Measurements from ENCODE around the gene CCK.

The CCK gene

DNA sequence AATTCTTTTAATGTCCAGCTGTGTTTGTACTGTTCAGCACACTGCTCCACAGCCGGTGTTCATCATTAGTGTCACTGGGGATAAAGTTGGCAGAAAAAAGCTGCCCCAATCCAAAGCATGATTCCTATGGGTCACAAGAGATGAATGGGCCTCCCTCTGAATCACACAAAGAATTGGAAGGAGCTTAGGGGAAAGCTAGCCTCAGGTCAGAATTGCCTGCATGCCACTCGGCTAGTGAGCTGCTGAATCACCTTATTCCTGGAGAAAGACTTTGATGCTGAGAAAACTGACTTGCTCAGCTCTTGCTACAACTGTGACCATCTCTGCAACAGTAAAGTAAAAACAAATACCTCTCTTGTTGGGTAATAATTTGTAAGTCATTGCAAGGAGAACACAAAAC lies 3.5 kb downstream of the CCK start:
- no peak for TF ChIP-seq CTCF (IDR thresholded peaks at IDR 0.05; ENCODE audit: insufficient read depth, low read depth, low read length, missing control alignments)
- peak; percentile 98 for DNase-seq (ENCODE audit: low read depth)
- no peak overlapping the region for H3K4me3 ChIP-seq (ENCODE audit: low read length)

GRCh38 chr3:42257007-42257406 lies 9.0 kb downstream of the CCK start:
- no peak for TF ChIP-seq CTCF (IDR thresholded peaks at IDR 0.05; ENCODE audit: insufficient read depth, low read depth, low read length, missing control alignments)
- peak; percentile 93 for DNase-seq (ENCODE audit: low read depth)

GRCh38 chr3:42256135-42256819 lies 9.7 kb downstream of the CCK start:
- DNase-seq (ENCODE audit: low read depth) = peak; percentile 86
- no peak for TF ChIP-seq CTCF (IDR thresholded peaks at IDR 0.05; ENCODE audit: insufficient read depth, low read depth, low read length, missing control alignments)
- no peak overlapping the region for H3K4me3 ChIP-seq (ENCODE audit: low read length)

More at GRCh38 chr3:42257007-42257406, 9.0 kb downstream of the CCK start:
- no peak overlapping the region for H3K4me3 ChIP-seq (ENCODE audit: low read length)

GRCh38 chr3:42254566-42254965 lies 11.4 kb downstream of the CCK start:
- no peak overlapping the region for H3K4me3 ChIP-seq (ENCODE audit: low read length)
- no peak for TF ChIP-seq CTCF (IDR thresholded peaks at IDR 0.05; ENCODE audit: insufficient read depth, low read depth, low read length, missing control alignments)
- DNase-seq (ENCODE audit: low read depth) = no peak

- DNase-seq (ENCODE audit: low read depth) = no peak
- no peak overlapping the region for H3K4me3 ChIP-seq (ENCODE audit: low read length)
- TF ChIP-seq CTCF (IDR thresholded peaks at IDR 0.05; ENCODE audit: insufficient read depth, low read depth, low read length, missing control alignments) = no peak
Measured at GRCh38 chr3:42250761-42251160, 15.2 kb downstream of the CCK start.

GRCh38 chr3:42247576-42248027 lies 18.4 kb downstream of the CCK start:
- peak; percentile 85 for TF ChIP-seq CTCF (IDR thresholded peaks at IDR 0.05; ENCODE audit: insufficient read depth, low read depth, low read length, missing control alignments)
- H3K4me3 ChIP-seq (ENCODE audit: low read length) = no peak overlapping the region
- DNase-seq (ENCODE audit: low read depth) = peak; percentile 67

GRCh38 chr3:42246091-42246490 lies 19.9 kb downstream of the CCK start:
- TF ChIP-seq CTCF (IDR thresholded peaks at IDR 0.05; ENCODE audit: insufficient read depth, low read depth, low read length, missing control alignments) = no peak
- no peak overlapping the region for H3K4me3 ChIP-seq (ENCODE audit: low read length)
- peak; percentile 74 for DNase-seq (ENCODE audit: low read depth)
